Panc1 (cell line): ENCODE results near the gene MEIS2. TPM values are rescaled to one million over a fixed set of nuclear protein-coding genes. Genes with fewer than 3 reads are reported as not detected.

Experiments used
- ATAC-seq: fragments of 200-7000 bp; cut with Tn5 transposase; 2 replicates; pipeline ENCODE4 v1.9.1; 2020; ENCODE audit warnings: mild to moderate bottlenecking, moderate library complexity
- BruUV-seq: library from RNA; stranded (reverse); fragments of 400-500 nt; replicated peaks from 2 replicates; lab custom pipeline; 2021; lab: Mats Ljungman, UMichigan
- CTCF ChIA-PET: fragments of 300-600 bp; sonication (Branson Sonifier 250); formaldehyde crosslinking; loops from one replicate; lab custom pipeline; 2022; ENCODE audit warnings: antibody characterized with exemption; lab: Charles Lee
- POLR2A ChIA-PET: fragments of 300-600 bp; sonication (Branson Sonifier 250); formaldehyde crosslinking; loops from one replicate; lab custom pipeline; 2022; ENCODE audit warnings: antibody characterized with exemption; lab: Charles Lee
- DNase-seq: peaks from one replicate; pipeline ENCODE4 v3.0.0-alpha.2; 2010; ENCODE audit warnings: low read depth, low spot score
- H3K27ac ChIP-seq: 2 replicates; pipeline ENCODE4 v1.5.1; 2011; ENCODE audit warnings: mild to moderate bottlenecking, low read length, inconsistent platforms
- H3K27me3 ChIP-seq: fragments of 200-500 bp; sonication (Bioruptor generic); 2 replicates; pipeline ENCODE4 v1.6.0; 2014; ENCODE audit warnings: low read length, inconsistent platforms; ENCODE audit not compliant: control insufficient read depth, insufficient read depth
- H3K36me3 ChIP-seq: fragments of 200-500 bp; sonication (Bioruptor generic); 2 replicates; pipeline ENCODE4 v1.5.1; 2014; ENCODE audit warnings: inconsistent platforms, mild to moderate bottlenecking, low read length, moderate library complexity; ENCODE audit not compliant: control insufficient read depth, insufficient read depth
- H3K4me1 ChIP-seq: 2 replicates; pipeline ENCODE4 v1.5.1; 2011; ENCODE audit warnings: inconsistent platforms, mild to moderate bottlenecking, low read length, moderate library complexity; ENCODE audit not compliant: control insufficient read depth, insufficient read depth
- H3K4me3 ChIP-seq, 2 experiments: 2 replicates each; pipeline ENCODE4 v1.5.1; 2011 to 2012; ENCODE audit warnings: low read depth in 2 of 2, low read length in 2 of 2, mild to moderate bottlenecking in 2 of 2, inconsistent platforms in 1 of 2, moderate library complexity in 1 of 2
- H3K9me3 ChIP-seq: fragments of 200-500 bp; sonication (Bioruptor generic); 2 replicates; pipeline ENCODE4 v1.5.1; 2014; ENCODE audit warnings: low read depth, mild to moderate bottlenecking, inconsistent platforms, low read length, moderate library complexity; ENCODE audit not compliant: control insufficient read depth, insufficient read depth
- CTCF ChIP-seq: fragments of 450-650 bp; IDR thresholded peaks from 2 replicates; pipeline ENCODE4 v1.5.1; 2017; ENCODE audit warnings: mild to moderate bottlenecking
- POLR2AphosphoS5 ChIP-seq: IDR thresholded peaks from 2 replicates; pipeline ENCODE4 v1.6.1; 2012; ENCODE audit warnings: mild to moderate bottlenecking, low read depth, low read length, moderate library complexity
- REST ChIP-seq, 2 experiments: IDR thresholded peaks; 2 replicates each; pipeline ENCODE4 v1.6.1; 2011 to 2012; ENCODE audit warnings: low read depth in 2 of 2, control low read depth in 1 of 2, low read length in 1 of 2, mild to moderate bottlenecking in 1 of 2, moderate library complexity in 1 of 2; ENCODE audit not compliant: insufficient read depth in 1 of 2
- SIN3A ChIP-seq: IDR thresholded peaks from 2 replicates; pipeline ENCODE4 v1.6.1; 2012; ENCODE audit warnings: low read depth, mild to moderate bottlenecking, low read length, moderate library complexity, borderline replicate concordance; ENCODE audit not compliant: insufficient read depth
- TCF7L2 ChIP-seq: IDR thresholded peaks from 2 replicates; pipeline ENCODE4 v1.6.1; 2011; ENCODE audit warnings: mild to moderate bottlenecking, low read depth, low read length, inconsistent platforms
- in situ Hi-C: cut with HindIII; loops from 2 replicates; pipeline ENCODE4 v1.10.0; 2016; ENCODE audit warnings: low sequenced_read_pairs, low pct_unique_long_range_greater_than_20kb
- intact Hi-C: fragments of 100-400 bp; cut with micrococcal nuclease; formaldehyde crosslinking; loops from one replicate; pipeline ENCODE4 v1.10.0; 2022; ENCODE audit not compliant: unreplicated experiment
- total RNA-seq: library from RNA; stranded (reverse); gene quantifications from one replicate; pipeline ENCODE4 v1.2.1, GENCODE V29; 2021; ENCODE audit not compliant: unreplicated experiment

MEIS2 gene
- total RNA-seq, 1 experiment from 2014 or later, result 9.3 TPM

- no peaks in the 10 kb centered on the region for H3K27me3 ChIP-seq
- H3K4me3 ChIP-seq, result no peak overlapping the region
- POLR2A ChIA-PET, result no interaction called here
- no peak for ATAC-seq
- no peaks in the 10 kb centered on the region for H3K4me1 ChIP-seq
- TF ChIP-seq REST (IDR thresholded peaks at IDR 0.05; ENCODE audit: insufficient read depth in 1 of 2, low read depth in 2 of 2, low read length in 1 of 2) (no peak), CTCF (no peak), SIN3A (no peak), POLR2AphosphoS5 (no peak), TCF7L2 (no peak)
- H3K9me3 ChIP-seq, result no peaks in the 10 kb centered on the region
- no peak overlapping the region for H3K27ac ChIP-seq
- CTCF ChIA-PET, result no interaction called here
- H3K36me3 ChIP-seq, result no peaks in the 10 kb centered on the region
- intact Hi-C loops (no loop called here), in situ Hi-C loops (no loop called here)
- DNase-seq, result no peak
- no TSS peak for BruUV-seq
Observed at GRCh38 chr15:37070686-37071085, 29.7 kb downstream of the MEIS2 start.

- H3K27ac ChIP-seq, result no peak overlapping the region
- no peaks in the 10 kb centered on the region for H3K27me3 ChIP-seq
- intact Hi-C loops, result no loop called here
- DNase-seq (no peak), ATAC-seq (no peak)
- TF ChIP-seq TCF7L2, result no peak
- no peak for TF ChIP-seq SIN3A
- TF ChIP-seq POLR2AphosphoS5, result no peak
- TF ChIP-seq REST (IDR thresholded peaks at IDR 0.05; ENCODE audit: insufficient read depth in 1 of 2, low read depth in 2 of 2, low read length in 1 of 2), result no peak
- no peak for TF ChIP-seq CTCF
- no peaks in the 10 kb centered on the region for H3K4me1 ChIP-seq
- no TSS peak for BruUV-seq
- ChIA-PET POLR2A (no interaction called here), CTCF (no interaction called here)
- no peak overlapping the region for H3K4me3 ChIP-seq
- in situ Hi-C loops, result no loop called here
- no peaks in the 10 kb centered on the region for H3K9me3 ChIP-seq
- H3K36me3 ChIP-seq, result no peaks in the 10 kb centered on the region; the same call in 1 of the 2 replicates
Observed at GRCh38 chr15:37061996-37062395, 38.4 kb downstream of the MEIS2 start.
